Hepatocyte (in vitro differentiated cells): ENCODE data around the gene RIPK1.

Experiments
- EZH2phosphoT487 ChIP-seq: fragments of 200-600 bp; sonication (generic); IDR thresholded peaks from one replicate; pipeline ENCODE4 v1.6.1; 2018; ENCODE audit warnings: antibody characterized with exemption, mild to moderate bottlenecking, low read depth, moderate library complexity; ENCODE audit not compliant: unreplicated experiment, severe bottlenecking
- TF ChIP-seq, protein P1 (sequence below): fragments of 200-600 bp; sonication (generic); IDR thresholded peaks from 2 replicates; pipeline ENCODE4 v1.5.1; 2016; ENCODE audit warnings: antibody characterized with exemption, mild to moderate bottlenecking; ENCODE audit not compliant: poor library complexity

DNA sequence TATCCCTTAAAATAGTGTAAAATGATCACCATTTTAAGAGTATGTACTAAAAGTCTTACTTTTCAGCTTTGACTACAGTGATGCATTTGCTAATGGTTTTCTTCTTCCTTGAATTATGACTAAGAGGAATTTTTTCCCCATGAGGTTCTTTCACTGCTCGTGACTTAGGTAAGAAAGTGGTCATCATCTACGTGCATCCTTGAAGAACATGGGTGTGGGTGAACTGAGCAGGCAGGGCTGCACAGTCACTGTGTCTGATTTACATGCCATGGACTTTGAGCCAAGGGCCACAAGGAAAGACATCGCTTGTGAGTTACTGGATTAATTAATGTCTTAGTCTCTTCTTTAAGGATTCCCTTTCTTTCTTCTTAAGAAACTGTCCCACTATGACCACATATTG, 35.3 kb upstream of the RIPK1 start:
- TF ChIP-seq, protein P1, sequence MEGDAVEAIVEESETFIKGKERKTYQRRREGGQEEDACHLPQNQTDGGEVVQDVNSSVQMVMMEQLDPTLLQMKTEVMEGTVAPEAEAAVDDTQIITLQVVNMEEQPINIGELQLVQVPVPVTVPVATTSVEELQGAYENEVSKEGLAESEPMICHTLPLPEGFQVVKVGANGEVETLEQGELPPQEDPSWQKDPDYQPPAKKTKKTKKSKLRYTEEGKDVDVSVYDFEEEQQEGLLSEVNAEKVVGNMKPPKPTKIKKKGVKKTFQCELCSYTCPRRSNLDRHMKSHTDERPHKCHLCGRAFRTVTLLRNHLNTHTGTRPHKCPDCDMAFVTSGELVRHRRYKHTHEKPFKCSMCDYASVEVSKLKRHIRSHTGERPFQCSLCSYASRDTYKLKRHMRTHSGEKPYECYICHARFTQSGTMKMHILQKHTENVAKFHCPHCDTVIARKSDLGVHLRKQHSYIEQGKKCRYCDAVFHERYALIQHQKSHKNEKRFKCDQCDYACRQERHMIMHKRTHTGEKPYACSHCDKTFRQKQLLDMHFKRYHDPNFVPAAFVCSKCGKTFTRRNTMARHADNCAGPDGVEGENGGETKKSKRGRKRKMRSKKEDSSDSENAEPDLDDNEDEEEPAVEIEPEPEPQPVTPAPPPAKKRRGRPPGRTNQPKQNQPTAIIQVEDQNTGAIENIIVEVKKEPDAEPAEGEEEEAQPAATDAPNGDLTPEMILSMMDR: no peak
- TF ChIP-seq EZH2phosphoT487: no peak
